GM18526 (cell line): ENCODE measurements around the gene CDH13.

Experiments used
- POLR2A ChIP-seq: IDR thresholded peaks from 3 replicates; pipeline ENCODE4 v1.6.1; 2011; ENCODE audit not compliant: insufficient read length; ENCODE audit errors: extremely low read depth

CDH13 gene

GRCh38 chr16:82881516-82881915, 254.7 kb downstream of the CDH13 start:
- TF ChIP-seq POLR2A, result no peak

DNA sequence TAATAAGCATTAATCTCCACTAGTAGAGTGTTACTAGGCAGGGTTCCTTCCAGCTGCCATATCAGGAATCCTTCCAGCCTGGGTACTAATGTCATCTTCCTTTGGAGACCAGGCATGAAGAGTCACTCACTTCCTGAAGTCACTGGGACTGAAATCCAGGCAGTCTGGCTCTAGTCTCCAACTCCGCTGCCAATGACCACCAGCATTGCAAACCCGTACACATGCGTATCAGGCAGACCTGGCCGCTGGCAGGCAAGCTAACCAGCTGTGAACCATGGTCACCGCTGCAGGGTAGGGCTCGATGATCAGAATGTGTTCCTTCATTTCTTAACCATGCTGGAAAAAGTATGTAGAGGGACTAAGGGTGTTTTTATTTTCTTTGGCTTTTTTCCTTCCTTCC, 255.5 kb downstream of the CDH13 start:
- no peak for TF ChIP-seq POLR2A

GRCh38 chr16:82882982-82883835, 256.4 kb downstream of the CDH13 start:
- TF ChIP-seq POLR2A, result no peak

- no peak for TF ChIP-seq POLR2A
These were observed 257.6 kb downstream of the CDH13 start for GRCh38 chr16:82884320-82884898.

DNA sequence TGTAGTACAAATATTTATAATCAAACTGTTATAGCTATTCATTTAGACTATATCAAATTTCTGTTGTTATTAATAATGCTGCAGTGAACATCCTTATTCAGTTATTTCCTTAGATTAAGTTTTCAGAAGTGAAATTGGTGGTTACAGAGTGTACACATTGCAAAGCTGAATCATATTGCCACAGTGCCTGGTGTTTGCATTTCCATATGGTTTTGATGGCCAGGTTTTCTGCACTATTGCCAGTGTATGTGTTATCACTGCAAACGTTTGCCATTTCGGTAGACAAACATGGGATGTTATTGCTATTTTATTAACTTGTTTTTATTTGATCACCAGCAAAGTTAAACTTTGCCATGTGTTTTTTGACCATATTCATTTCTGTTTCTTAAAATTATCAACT, 259.4 kb downstream of the CDH13 start:
- no peak for TF ChIP-seq POLR2A

GRCh38 chr16:82888591-82889001, 261.8 kb downstream of the CDH13 start:
- TF ChIP-seq POLR2A, result no peak

DNA sequence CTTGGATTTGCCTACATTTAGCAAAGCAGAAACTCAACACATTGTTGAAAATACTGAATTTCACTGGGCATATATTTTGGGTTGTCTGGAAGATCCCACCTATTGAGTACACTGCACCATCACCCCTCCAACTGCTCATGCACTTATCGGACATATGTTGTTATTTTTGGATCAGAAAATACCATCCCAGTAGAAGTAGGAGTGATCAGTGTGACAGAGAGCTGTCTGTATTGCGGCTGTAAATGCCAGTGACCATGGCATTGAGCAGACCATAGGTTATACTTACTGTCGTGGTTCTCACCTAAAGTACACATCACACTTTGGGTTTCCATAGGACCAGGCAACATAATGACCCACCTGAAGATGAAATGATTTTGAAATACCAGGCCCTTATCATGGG, 264.7 kb downstream of the CDH13 start:
- no peak for TF ChIP-seq POLR2A

DNA sequence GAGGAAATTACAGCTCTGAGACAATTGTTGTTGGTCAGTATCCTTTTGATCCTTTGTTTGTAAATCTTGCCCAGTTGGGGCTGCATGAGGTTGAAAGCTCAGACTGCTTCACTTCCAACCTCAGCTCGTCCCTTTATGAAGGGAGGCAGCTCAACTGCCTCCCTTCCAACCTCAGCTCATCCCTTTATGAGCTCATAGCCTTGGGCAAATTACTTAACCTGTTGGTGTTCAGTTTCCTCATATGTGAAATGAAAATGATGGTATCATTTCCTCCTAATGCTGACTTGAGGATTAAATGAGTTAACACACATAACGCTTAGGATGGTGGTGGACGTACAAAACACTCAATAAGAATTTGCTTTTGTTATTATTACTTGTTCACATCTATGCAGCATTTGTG, 265.1 kb downstream of the CDH13 start:
- TF ChIP-seq POLR2A, result no peak

DNA sequence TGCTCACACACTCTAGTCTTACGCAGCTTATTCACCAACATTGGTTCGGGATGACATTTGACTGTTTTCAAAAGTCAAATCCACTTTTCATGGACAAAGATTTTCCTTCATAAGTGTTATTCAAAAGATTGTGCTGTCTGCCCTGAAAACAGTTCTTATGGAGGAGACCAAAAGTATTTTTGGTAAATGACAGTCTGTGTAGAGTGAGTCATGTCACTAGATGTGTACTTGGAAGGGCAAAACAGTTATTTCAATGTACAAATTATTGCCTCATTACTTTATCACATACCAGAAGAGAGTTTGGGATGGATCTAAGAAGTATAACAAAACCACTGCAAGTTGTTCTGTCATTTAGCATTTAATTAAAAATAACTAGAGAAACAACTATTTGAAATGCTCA, 265.6 kb downstream of the CDH13 start:
- no peak for TF ChIP-seq POLR2A

DNA sequence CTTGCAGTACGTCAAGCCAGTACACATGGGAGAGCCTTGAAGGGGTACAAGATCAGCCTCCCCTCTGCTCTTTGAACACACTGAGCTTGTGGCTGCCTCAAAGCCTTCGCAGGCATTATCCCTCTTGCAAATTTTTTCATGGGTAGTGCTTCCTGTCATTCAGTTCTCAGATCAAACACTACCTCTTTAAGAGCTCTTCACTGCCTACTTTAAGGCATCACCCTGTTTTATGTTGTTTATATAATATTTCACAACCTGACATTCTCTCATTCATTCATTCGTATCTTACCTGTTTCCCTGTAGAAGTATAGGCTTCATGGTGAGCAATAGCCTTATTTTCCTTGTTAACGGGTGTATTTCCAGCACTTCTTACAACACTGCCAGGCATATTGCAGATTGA, 269.1 kb downstream of the CDH13 start:
- TF ChIP-seq POLR2A, result no peak

DNA sequence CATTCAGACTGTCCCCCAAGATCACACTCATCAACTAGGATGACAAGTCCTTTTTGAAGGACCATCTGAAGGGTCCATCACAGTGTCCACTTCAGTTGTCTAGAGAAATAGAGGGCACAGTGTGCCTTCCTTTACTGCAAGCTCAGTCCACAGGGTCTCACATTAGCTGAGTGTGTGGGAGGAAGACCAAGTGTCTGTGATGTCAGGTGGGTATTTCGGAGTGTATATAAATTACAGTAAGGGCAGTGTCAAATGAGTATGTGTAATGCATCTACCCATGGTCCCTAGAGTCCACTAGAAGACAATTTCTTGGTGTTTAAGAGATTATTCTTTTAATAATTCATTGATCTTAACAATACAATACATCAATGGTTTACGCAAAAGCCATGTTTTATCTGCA, 272.2 kb downstream of the CDH13 start:
- no peak for TF ChIP-seq POLR2A

DNA sequence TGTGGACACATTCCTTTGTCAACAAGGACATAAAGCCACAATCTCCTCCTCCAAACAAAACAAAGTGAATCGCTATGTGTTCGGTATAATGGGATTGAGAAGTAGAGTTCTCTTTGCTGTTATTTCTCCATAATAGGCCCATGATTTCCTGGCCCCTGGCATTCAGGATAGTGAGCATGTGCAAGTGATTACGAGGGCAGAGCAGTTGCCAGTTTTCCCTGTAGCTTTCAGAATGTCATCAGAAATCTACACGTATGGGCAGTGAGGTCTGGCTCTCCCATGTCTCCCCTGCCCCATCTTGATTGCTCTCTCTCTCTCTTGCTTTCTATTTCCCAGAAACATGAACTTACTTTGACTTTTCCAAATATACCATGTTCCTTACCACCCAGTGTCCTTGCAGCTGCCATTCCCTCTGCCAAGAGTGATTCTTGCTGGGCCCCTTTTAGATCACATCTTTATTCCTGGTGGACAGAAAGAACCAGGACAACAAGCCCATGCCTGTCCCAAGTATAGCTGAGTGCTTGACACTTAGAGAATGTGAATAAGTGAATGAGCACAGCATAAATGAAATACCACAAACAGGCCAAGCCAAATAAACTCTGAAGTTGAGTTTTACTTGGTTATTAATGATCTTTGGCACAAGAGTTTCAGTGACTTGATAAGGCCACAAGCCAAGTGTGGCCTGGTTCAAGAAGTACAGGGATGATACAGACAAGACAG, 273.1 kb downstream of the CDH13 start:
- TF ChIP-seq POLR2A, result no peak

GRCh38 chr16:82900559-82900958, 273.8 kb downstream of the CDH13 start:
- TF ChIP-seq POLR2A, result no peak

DNA sequence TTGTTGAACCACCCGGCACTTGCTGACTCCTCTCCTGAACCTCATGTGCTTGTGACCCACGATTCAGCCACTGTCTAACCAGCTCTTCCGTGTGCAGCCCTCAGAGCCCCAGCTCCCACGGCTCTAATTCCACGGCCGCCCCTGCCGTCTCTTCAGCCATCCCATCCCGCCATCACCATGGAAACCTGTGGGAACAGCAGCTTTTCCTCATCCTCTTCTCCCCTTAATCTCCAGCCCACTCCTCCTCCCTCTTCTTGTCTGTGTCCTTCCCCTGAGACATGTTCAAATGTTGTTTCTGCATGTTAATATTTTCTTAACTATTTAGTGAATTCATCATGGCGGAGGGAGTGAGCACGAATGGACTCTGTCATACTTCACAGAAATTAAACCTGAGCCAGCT, 285.2 kb downstream of the CDH13 start:
- TF ChIP-seq POLR2A, result no peak

DNA sequence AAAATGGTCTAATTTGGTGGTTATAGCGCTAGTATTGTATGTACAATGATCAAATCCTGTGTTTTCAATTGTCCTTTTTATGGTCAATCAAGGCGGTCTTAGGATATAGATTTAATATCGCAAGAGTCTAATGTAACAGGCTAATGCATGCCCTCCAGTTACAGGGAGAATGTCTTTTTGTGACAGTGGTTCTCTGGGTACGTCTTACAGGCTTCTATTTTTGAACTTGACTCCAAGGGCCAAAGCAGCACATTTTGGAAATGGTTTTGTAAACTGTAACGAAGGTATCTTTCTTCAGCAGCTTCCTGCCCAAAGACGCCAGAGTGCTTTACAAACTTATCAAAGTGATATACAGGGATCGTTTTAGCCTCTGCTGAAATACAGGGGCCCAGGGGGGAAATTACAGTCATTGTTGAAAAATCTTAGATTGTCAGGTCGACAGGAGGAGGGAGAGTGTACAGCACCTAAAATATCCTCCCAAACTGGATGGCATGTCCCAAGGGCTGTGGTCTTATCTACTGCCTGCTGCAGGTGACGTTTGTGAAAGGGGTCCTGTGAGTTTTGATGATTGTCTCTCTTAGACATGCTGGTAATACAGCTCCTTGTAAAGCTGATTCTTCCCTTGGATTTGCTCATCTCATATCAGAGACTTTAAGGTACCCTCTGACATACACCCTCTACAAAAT, 288.5 kb downstream of the CDH13 start:
- TF ChIP-seq POLR2A, result no peak

DNA sequence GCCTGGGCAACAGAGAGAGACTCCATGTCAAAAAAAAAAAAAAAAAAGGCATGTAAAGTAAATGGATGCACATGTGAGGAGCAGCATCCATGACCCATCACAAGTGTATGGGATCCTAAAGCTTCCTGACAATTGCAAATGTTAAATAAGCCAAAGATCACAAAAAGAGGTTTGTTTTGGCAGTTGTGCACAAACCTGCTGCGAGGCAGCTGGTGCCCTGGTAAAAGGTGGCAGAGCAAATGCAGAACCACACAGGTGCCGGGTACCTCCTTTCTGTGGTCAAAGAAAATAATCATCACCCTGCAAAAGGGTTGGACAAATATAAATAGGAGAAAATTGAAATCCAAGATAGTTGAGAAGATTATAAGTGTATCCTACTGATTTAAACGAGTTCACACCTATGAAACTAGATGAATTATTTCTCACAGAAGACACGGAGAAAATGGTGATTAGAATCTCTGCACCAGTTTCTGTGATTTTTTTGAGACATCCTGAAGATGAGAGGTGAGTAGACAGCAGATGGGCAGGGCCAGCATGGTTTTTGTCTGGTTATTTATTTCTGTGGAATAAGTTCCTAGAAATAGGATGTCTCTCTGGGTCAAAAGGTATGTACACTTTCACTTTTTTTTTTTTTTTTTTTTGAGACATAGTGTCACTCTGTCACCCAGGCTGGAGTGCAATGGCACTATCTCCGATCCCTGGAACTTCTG, 291.3 kb downstream of the CDH13 start:
- TF ChIP-seq POLR2A, result no peak
